ENCODE measurements around the gene RUNX1.

The RUNX1 gene

DNA sequence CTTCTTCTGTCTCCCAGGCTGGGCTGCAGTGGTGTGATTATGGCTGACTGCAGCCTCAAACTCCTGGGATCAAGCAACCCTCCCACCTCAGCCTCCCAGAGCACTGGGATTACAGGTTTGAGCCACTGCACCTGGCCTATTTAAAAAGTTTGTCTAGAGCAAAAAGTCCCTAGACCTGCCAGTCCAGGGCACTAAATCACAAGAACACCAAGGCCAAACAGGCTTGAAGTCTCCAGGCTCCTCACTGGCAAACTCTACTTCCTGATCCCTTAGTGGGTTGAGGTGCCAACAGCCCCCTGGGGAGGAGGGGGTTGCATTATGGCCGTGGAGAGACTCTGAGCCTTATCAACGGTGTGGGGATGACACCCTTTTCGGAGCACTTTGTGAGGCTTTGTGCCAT, 304.3 kb downstream of the RUNX1 start:
- no peak for DNase-seq (ENCODE audit: low read depth in 2 of 2)

DNA sequence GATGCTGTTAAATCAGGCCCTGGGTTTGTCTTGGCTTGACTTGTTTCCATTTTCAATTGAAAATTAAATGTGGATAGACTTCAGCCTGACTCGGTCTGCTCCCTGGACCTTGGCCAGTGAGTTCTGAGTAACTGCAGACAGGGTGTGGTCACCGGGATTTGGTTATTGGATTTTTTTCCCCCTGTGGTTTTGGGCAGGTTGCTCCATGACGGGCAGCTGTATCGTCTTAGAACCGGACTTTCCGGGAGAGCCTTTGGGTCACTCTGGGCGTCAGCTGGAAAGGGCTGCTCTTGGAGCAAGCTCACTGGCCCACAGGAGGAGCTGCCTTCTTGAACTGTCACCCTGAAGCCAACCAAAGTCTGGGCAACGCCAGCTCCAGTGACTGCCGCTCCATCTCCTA, 305.3 kb downstream of the RUNX1 start:
- no peak for DNase-seq (ENCODE audit: low read depth in 2 of 2)

DNA sequence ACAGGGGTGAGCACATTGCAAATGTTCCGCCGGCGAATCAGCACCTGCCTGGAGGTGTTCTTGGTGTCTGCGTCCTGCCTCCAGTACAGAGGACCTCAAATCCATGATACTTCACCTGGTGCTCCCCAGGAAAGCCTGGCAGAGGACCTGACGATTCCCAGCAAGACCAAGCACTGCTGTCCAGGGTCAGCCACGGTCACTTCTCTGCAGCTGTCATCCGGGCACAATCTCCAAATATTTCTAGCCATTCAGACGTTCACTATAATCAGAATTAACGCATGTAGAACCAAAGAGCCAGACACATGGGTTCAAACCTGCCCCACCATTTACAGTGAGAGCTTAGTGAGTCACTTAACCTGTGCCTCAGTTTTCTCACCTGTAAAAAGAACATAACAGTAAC, 305.8 kb downstream of the RUNX1 start:
- DNase-seq (ENCODE audit: low read depth in 2 of 2) = no peak

DNA sequence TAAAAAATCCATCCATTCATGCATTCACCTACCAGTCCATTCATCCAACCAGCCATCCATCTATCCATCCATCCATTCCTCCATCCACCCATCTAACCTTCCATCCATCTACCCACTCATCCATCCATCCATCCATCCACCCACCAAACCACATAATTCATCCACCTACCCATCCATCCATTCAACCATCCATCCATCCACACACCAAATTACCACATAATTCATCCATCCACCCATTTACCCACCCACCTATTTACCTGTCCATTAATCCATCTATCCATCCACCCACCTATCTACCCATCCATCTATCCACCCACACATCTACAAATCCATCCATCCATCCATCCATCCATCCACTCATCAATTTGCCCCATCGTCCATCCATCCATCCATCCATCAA, 308.9 kb downstream of the RUNX1 start:
- no peak for DNase-seq (ENCODE audit: low read depth in 2 of 2)

Measured in stimulated activated CD4-positive, alpha-beta T cell treated with anti-CD3 and anti-CD28 coated beads, Interleukin-12 subunit alpha, Interleukin-12 subunit beta, amount 100 ng/mL, for 24 hours (primary cell).